ENCODE results near the gene COL12A1. TPM values are rescaled to one million over a fixed set of nuclear protein-coding genes. Genes with fewer than 3 reads are reported as not detected.

COL12A1 gene
- total and polyA plus RNA-seq, 9 of the 15 experiments (the other 6 are each of a cell fraction or from before 2014, with no cell fraction given) = 0.11 TPM; not detected in 8

DNA sequence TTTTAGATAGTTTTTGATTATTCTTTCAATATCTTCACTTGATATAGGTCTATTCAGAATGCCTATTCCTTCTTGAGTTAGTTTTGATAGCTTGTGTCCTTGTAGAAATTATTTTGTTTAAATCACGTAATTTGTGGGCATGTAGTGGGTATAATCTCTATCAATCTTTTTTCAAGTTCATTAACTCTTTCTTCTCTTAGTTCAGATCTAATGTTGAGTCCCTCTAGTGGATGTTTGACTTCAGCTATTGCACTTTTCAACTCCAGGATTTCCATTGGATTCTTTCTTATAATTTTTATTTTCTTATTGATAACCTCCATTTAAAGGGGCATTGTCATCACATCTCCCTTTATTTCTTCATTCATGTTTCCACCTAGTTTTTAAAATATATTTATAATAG, 135.6 kb downstream of the COL12A1 start:
- H3K9me3 ChIP-seq (replicated peaks; ENCODE audit: control insufficient read depth, insufficient read depth, low read depth, low read length) = no peaks in the 10 kb centered on the region
- no peak overlapping the region for H3K4me2 ChIP-seq (ENCODE audit: insufficient read depth, low read length)
- no peaks in the 10 kb centered on the region for H3K79me2 ChIP-seq (ENCODE audit: control insufficient read depth, insufficient read depth, low read length)
- DNase-seq (ENCODE audit: extremely low read depth in 1 of 4, low spot score in 3 of 4) (no peak), FAIRE-seq (no peak), ATAC-seq (no peak)
- H3K27ac ChIP-seq (ENCODE audit: extremely low read depth, low read depth, low read length) = no peak overlapping the region
- H3K4me3 ChIP-seq = no peak overlapping the region
- H2AFZ ChIP-seq (ENCODE audit: low read depth, low read length) = no peak overlapping the region
- WGBS (ENCODE audit: insufficient coverage, low coverage, missing lambda C conversion rate) = no CpG with 5 or more reads among the region's 1 CpG
- H3K36me3 ChIP-seq (ENCODE audit: control insufficient read depth, insufficient read depth, low read length) = no peaks in the 10 kb centered on the region
- H3K9me1 ChIP-seq (ENCODE audit: control insufficient read depth, insufficient read depth, low read length) = no peaks in the 10 kb centered on the region
- H3K27me3 ChIP-seq (ENCODE audit: control insufficient read depth in 2 of 2, insufficient read depth in 2 of 2, low read length in 2 of 2) = no peaks in the 10 kb centered on the region
- no TSS peak for BruUV-seq (replicated peaks)
- H4K20me1 ChIP-seq (replicated peaks; ENCODE audit: control insufficient read depth, insufficient read depth, low read length) = no peaks in the 10 kb centered on the region
- H3K9ac ChIP-seq (ENCODE audit: insufficient read depth in 1 of 2, low read depth in 2 of 2, low read length in 2 of 2) = no peak overlapping the region
- intact Hi-C loops (cut with micrococcal nuclease) (no loop called here), in situ Hi-C loops (cut with MboI) (no loop called here)
- POLR2A ChIA-PET = no interaction called here
- CTCF ChIA-PET (ENCODE audit: low intra/inter-chr PET ratio) = no interaction called here
- no peaks in the 10 kb centered on the region for H3K4me1 ChIP-seq (replicated peaks in 1 of 2; ENCODE audit: control insufficient read depth in 2 of 2, insufficient read depth in 2 of 2, low read length in 2 of 2)
- TF ChIP-seq, protein P1, sequence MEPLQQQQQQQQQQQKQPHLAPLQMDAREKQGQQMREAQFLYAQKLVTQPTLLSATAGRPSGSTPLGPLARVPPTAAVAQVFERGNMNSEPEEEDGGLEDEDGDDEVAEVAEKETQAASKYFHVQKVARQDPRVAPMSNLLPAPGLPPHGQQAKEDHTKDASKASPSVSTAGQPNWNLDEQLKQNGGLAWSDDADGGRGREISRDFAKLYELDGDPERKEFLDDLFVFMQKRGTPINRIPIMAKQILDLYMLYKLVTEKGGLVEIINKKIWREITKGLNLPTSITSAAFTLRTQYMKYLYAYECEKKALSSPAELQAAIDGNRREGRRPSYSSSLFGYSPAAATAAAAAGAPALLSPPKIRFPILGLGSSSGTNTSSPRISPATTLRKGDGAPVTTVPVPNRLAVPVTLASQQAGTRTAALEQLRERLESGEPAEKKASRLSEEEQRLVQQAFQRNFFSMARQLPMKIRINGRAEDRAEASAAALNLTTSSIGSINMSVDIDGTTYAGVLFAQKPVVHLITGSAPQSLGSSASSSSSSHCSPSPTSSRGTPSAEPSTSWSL (CRISPR knock-in tag; IDR thresholded peaks at IDR 0.05; ENCODE audit: borderline replicate concordance) = no peak
- TF ChIP-seq XRCC4 (IDR thresholded peaks at IDR 0.05; ENCODE audit: extremely low read depth, insufficient read depth, insufficient read length) (no peak), TAF9B (IDR thresholded peaks at IDR 0.05; ENCODE audit: partially characterized antibody) (no peak), SUPT5H (IDR thresholded peaks at IDR 0.05) (no peak), SMAD3 (CRISPR knock-in tag; conservative IDR thresholded peaks at IDR 0.05) (no peak), ZZZ3 (IDR thresholded peaks at IDR 0.05) (no peak), PHF8 (IDR thresholded peaks at IDR 0.05; ENCODE audit: borderline replicate concordance, low read length) (no peak), KDM4B (IDR thresholded peaks at IDR 0.05; ENCODE audit: borderline replicate concordance in 2 of 2, low read depth in 1 of 2) (no peak), ZKSCAN3 (CRISPR knock-in tag; IDR thresholded peaks at IDR 0.05) (no peak)
- TF ChIP-seq, protein P2, sequence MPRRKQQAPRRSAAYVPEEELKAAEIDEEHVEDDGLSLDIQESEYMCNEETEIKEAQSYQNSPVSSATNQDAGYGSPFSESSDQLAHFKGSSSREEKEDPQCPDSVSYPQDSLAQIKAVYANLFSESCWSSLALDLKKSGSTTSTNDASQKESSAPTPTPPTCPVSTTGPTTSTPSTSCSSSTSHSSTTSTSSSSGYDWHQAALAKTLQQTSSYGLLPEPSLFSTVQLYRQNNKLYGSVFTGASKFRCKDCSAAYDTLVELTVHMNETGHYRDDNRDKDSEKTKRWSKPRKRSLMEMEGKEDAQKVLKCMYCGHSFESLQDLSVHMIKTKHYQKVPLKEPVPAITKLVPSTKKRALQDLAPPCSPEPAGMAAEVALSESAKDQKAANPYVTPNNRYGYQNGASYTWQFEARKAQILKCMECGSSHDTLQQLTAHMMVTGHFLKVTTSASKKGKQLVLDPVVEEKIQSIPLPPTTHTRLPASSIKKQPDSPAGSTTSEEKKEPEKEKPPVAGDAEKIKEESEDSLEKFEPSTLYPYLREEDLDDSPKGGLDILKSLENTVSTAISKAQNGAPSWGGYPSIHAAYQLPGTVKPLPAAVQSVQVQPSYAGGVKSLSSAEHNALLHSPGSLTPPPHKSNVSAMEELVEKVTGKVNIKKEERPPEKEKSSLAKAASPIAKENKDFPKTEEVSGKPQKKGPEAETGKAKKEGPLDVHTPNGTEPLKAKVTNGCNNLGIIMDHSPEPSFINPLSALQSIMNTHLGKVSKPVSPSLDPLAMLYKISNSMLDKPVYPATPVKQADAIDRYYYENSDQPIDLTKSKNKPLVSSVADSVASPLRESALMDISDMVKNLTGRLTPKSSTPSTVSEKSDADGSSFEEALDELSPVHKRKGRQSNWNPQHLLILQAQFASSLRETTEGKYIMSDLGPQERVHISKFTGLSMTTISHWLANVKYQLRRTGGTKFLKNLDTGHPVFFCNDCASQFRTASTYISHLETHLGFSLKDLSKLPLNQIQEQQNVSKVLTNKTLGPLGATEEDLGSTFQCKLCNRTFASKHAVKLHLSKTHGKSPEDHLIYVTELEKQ (CRISPR knock-in tag; IDR thresholded peaks at IDR 0.05) = no peak
- TF ChIP-seq, protein P3, sequence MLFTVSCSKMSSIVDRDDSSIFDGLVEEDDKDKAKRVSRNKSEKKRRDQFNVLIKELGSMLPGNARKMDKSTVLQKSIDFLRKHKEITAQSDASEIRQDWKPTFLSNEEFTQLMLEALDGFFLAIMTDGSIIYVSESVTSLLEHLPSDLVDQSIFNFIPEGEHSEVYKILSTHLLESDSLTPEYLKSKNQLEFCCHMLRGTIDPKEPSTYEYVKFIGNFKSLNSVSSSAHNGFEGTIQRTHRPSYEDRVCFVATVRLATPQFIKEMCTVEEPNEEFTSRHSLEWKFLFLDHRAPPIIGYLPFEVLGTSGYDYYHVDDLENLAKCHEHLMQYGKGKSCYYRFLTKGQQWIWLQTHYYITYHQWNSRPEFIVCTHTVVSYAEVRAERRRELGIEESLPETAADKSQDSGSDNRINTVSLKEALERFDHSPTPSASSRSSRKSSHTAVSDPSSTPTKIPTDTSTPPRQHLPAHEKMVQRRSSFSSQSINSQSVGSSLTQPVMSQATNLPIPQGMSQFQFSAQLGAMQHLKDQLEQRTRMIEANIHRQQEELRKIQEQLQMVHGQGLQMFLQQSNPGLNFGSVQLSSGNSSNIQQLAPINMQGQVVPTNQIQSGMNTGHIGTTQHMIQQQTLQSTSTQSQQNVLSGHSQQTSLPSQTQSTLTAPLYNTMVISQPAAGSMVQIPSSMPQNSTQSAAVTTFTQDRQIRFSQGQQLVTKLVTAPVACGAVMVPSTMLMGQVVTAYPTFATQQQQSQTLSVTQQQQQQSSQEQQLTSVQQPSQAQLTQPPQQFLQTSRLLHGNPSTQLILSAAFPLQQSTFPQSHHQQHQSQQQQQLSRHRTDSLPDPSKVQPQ (CRISPR knock-in tag; IDR thresholded peaks at IDR 0.05; ENCODE audit: borderline replicate concordance) = no peak
- TF ChIP-seq, protein P4, sequence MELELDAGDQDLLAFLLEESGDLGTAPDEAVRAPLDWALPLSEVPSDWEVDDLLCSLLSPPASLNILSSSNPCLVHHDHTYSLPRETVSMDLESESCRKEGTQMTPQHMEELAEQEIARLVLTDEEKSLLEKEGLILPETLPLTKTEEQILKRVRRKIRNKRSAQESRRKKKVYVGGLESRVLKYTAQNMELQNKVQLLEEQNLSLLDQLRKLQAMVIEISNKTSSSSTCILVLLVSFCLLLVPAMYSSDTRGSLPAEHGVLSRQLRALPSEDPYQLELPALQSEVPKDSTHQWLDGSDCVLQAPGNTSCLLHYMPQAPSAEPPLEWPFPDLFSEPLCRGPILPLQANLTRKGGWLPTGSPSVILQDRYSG (tag; conservative IDR thresholded peaks at IDR 0.05; ENCODE audit: low read depth) = no peak

Data from K562 (cell line).